ENCODE data around the gene PLA2G4B. TPM values are rescaled to one million over a fixed set of nuclear protein-coding genes. Genes with fewer than 3 reads are reported as not detected.

The PLA2G4B gene
- total and polyA plus RNA-seq, 5 donors = 1.8 to 7.1 (median 5.7) TPM

DNA sequence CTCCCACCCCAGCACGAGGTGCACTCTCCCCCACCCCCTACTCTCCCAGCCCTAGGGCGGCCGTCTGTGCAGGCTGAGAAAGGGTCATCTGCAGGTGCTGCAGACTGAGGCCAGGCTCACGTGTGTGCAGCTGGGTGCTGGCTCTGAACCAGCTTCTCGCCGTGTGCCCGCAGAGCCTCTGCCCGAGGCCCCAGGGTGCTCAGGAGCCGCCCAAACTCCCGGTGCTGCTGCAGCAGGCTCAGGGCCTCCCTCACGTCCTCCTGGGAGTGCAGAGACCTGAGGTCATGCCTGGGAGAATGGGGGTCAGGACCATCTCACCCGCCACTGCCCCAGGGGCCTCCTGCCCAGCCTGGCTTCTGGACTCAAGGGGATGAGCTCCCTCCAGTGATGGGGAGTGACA is 38.0 kb downstream of the PLA2G4B start:
- Histone ChIP-seq H3K4me3 (ENCODE audit: low read length) (no peak overlapping the region), H3K27me3 (ENCODE audit: control insufficient read depth, insufficient read depth) (no peaks in the 10 kb centered on the region), H3K27ac (ENCODE audit: low read length) (no peak overlapping the region), H3K9me3 (ENCODE audit: control insufficient read depth, low read length) (no peaks in the 10 kb centered on the region), H3K4me1 (ENCODE audit: control insufficient read depth, insufficient read depth, low read length) (no peaks in the 10 kb centered on the region)
- WGBS = 73% methylated on average over 12 of the region's 12 CpGs
- ATAC-seq = no peak
- DNase-seq = no peak
- intact Hi-C loops (cut with DNase I) = no loop called here

DNA sequence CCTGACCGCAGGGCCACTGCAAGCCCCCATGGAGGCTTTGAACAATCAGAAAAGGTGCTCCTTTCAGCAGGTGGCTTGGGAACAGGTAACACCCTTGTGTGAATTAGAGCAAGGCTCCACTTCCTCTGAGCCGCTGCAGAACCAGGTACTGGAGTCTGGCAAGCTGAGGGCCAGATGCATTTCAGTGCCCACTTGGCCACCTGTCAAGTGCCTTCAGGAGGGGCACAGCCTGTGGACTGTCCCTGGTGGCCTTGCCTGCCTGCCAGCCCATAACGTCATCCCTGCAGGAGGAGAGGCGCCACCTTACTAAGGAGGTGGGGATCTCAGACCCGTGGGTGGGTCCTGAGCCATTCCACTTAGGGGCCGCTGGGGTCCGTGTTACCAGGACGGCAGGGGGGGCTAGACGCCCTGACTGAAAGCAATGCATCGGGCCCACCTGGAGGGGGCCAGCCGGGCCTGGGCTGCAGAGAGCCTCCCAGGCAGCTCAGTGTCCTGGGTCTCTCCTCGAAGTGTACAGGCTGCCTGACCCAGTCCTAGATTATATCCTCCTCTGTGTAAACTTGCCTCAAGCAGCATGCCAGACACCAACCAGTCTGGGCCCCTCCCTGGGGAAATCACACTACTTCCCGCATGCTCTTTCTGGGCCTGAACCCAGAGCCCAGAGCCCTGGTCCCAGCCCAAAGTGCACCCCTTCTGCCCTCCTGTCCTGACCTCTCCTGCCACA is 39.1 kb downstream of the PLA2G4B start:
- intact Hi-C loops (cut with DNase I) = no loop called here
- Histone ChIP-seq H3K4me1 (ENCODE audit: control insufficient read depth, insufficient read depth, low read length) (no peaks in the 10 kb centered on the region), H3K27me3 (ENCODE audit: control insufficient read depth, insufficient read depth) (no peaks in the 10 kb centered on the region), H3K9me3 (ENCODE audit: control insufficient read depth, low read length) (no peaks in the 10 kb centered on the region), H3K4me3 (ENCODE audit: low read length) (no peak overlapping the region), H3K27ac (ENCODE audit: low read length) (no peak overlapping the region)
- WGBS = 76% methylated on average over 13 of the region's 13 CpGs
- ATAC-seq (no peak), DNase-seq (no peak)

DNA sequence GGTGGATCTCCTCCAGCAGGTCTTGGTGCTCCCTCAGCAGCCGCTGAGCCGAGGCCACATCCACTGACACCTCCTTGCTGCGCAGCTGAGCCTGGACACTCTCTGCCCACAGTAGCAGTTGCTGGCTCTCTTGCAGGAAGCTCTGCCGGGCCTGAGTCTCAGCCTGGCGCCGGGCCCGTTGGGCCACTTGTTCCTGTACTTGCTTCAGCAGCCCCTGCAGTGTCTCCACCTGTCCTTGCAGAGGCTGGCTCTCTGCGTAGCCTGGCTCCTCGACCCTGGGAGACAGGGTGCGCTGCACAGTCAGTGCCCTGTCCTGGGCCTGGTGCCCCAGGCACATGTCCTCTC is 39.7 kb downstream of the PLA2G4B start:
- no peak overlapping the region for H3K4me3 ChIP-seq (ENCODE audit: low read length)
- no peaks in the 10 kb centered on the region for H3K4me1 ChIP-seq (ENCODE audit: control insufficient read depth, insufficient read depth, low read length)
- H3K27me3 ChIP-seq (ENCODE audit: control insufficient read depth, insufficient read depth) = no peaks in the 10 kb centered on the region
- DNase-seq (peak in 2 of 3 donors; percentile 79 to 82), ATAC-seq (peak; percentile 43 to 48)
- no peak overlapping the region for H3K27ac ChIP-seq (ENCODE audit: low read length)
- no peaks in the 10 kb centered on the region for H3K9me3 ChIP-seq (ENCODE audit: control insufficient read depth, low read length)
- WGBS = 61% methylated on average over 10 of the region's 10 CpGs
- intact Hi-C loops (cut with DNase I) = no loop called here

DNA sequence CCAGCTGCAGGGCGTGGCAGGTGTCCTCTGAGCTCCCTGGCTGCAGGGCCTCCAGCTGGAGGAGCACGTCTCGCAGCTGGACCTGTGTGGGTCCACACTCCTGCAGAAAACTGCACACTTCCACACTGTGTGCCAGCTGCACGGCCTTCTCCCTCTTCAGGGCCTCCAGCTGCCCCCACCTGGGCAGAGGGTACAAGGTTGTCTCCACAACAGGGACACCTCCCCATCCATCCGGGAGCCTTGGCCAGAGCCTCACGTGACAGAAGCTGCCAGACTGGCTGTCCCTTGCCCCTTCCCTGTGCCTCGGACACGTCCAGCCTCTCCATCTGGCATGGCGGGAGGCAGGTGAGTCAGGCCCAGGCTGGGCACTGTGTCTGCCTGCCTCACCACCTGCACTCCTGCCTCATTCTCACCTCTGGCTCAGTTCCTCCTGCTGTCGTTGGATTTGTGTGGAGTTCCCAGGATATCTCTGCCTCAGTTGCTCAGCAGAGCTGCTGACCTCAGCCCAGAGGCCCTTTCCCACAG is 40.7 kb downstream of the PLA2G4B start:
- ATAC-seq (no peak), DNase-seq (peak in 1 of 3 donors; percentile 52)
- Histone ChIP-seq H3K4me3 (ENCODE audit: low read length) (no peak overlapping the region), H3K27ac (ENCODE audit: low read length) (no peak overlapping the region), H3K9me3 (ENCODE audit: control insufficient read depth, low read length) (no peaks in the 10 kb centered on the region), H3K27me3 (ENCODE audit: control insufficient read depth, insufficient read depth) (no peaks in the 10 kb centered on the region), H3K4me1 (ENCODE audit: control insufficient read depth, insufficient read depth, low read length) (no peaks in the 10 kb centered on the region)
- 90% methylated on average over 10 of the region's 10 CpGs for WGBS
- intact Hi-C loops (cut with DNase I) = no loop called here

DNA sequence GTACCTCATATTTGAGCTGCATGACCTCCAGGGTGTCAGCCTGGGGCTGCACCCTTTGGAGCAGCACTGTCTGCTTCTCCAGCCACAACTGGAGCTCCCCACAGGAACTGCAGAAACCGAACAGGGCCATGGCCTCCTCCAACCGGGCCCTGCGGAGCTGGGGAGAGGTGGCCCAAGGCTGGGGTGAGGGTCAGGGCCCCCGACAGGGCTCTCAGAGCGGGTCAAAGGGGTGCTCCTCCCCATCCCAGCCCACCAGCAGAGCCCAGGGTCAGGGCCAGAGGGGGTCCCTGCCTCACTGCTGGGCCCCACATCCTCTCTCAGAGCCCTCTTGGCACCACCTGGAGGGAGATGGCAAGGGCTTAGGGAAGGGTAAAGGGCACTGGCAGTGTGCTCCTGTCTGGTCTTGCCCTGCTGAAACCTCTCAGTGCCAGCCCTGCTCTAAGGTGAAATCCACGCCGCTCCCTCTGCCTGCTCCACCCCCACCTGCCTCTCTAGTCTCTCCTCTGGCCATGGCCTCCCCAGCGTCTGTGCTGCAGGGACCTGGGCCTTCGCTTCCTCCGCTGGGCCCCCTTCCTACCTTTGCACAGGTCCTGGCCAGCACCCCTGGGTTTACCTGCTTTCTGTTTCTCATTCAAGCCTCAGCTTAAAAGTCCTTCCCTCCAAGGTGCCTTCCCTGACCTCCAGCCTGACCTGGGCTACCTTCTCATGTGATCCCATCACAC is 41.7 kb downstream of the PLA2G4B start:
- no peaks in the 10 kb centered on the region for H3K9me3 ChIP-seq (ENCODE audit: control insufficient read depth, low read length)
- no peak overlapping the region for H3K4me3 ChIP-seq (ENCODE audit: low read length)
- no peak overlapping the region for H3K27ac ChIP-seq (ENCODE audit: low read length)
- 95% methylated on average over 10 of the region's 10 CpGs for WGBS
- peak in 1 of 3 donors; percentile 17 for DNase-seq
- H3K27me3 ChIP-seq (ENCODE audit: control insufficient read depth, insufficient read depth) = no peaks in the 10 kb centered on the region
- intact Hi-C loops (cut with DNase I) = no loop called here
- ATAC-seq = no peak
- H3K4me1 ChIP-seq (ENCODE audit: control insufficient read depth, insufficient read depth, low read length) = no peaks in the 10 kb centered on the region

DNA sequence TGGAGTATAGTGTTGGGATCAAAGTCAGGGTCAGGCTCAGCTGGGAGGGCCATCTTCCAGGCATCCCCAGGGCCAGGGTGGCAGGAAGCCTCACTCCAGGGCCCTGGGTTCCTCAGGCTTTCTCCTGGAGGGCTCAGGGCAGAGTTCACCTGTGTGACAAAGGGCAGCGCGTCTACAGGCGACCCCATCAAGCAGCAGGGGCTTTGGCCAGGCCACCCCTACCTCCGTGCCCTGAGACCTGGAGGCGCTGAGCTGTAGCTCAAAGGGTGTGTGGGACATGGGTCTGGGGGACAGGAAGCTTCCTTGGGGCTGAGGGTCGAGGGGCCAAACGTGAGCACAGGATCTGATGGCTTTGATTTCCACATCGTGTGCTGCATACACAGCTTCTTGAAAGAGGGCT is 42.4 kb downstream of the PLA2G4B start:
- no peaks in the 10 kb centered on the region for H3K27me3 ChIP-seq (ENCODE audit: control insufficient read depth, insufficient read depth)
- no peaks in the 10 kb centered on the region for H3K4me1 ChIP-seq (ENCODE audit: control insufficient read depth, insufficient read depth, low read length)
- 92% methylated on average over 8 of the region's 8 CpGs for WGBS
- no peak overlapping the region for H3K27ac ChIP-seq (ENCODE audit: low read length)
- no peaks in the 10 kb centered on the region for H3K9me3 ChIP-seq (ENCODE audit: control insufficient read depth, low read length)
- no peak for ATAC-seq
- no peak overlapping the region for H3K4me3 ChIP-seq (ENCODE audit: low read length)
- no peak for DNase-seq
- intact Hi-C loops (cut with DNase I) = no loop called here

DNA sequence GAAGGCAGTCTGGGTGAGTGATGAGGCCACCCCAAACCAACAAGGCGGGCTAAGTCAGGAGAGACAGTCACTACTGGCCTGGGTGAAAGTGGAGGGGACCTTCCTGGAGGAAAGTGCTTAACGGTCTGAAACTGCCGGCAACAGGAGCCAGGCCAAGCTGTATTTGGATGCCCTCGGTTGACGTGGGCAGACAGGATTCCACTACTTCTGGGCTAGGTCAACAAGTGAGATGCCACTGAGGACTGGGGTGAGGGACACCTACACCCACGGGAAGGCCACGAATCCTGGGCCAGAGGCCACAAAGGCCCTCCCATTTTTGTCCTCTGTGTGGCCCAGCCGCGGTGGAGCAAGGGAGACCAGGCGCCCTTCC is 42.9 kb downstream of the PLA2G4B start:
- 36% methylated on average over 10 of the region's 10 CpGs for WGBS
- DNase-seq (no peak), ATAC-seq (no peak)
- Histone ChIP-seq H3K4me1 (ENCODE audit: control insufficient read depth, insufficient read depth, low read length) (no peaks in the 10 kb centered on the region), H3K27ac (ENCODE audit: low read length) (peak overlapping the region; percentile 5), H3K9me3 (ENCODE audit: control insufficient read depth, low read length) (no peaks in the 10 kb centered on the region), H3K27me3 (ENCODE audit: control insufficient read depth, insufficient read depth) (no peaks in the 10 kb centered on the region), H3K4me3 (ENCODE audit: low read length) (no peak overlapping the region)
- intact Hi-C loops (cut with DNase I) = no loop called here

DNA sequence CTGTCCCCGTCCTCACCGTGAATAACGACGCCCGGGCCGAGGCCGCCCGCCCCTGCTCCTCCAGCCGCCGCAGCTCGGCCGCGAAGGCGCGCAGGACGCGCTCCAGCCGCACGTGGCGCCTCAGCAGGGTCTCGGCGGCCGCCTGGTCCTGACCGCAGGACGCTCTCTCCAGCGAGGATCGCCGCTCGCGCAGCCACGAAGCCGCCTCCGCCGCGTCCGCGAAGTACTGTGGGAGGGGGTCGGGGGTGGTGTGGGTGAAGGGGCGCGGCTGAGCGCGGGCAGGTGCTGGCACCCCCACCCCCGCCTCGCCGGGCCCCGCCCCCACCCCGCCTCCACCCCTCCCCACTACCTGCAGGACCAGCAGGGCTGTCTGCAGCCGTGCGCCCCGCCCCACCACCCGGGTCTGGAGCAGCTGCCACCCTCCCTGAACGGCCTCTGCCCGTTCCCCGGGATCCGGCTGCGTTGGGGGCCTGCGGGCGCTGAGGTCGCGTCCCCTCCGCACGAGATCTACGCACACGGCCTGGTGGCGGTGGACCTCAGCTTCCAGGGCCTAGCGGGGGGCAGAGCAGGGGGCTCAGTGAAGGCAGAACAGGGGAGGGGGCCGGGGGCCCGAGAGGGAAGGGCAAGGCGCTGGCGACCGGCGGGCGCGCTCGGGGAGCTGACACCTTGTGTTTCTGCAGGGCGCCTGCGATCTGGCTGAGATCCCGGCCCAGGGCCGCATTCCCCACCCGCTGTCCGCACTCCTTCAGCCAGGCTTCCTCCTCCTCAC is 43.5 kb downstream of the PLA2G4B start:
- intact Hi-C loops (cut with DNase I) = no loop called here
- Histone ChIP-seq H3K4me3 (ENCODE audit: low read length) (peak overlapping the region; percentile 31), H3K27me3 (ENCODE audit: control insufficient read depth, insufficient read depth) (no peaks in the 10 kb centered on the region), H3K4me1 (ENCODE audit: control insufficient read depth, insufficient read depth, low read length) (no peaks in the 10 kb centered on the region), H3K9me3 (ENCODE audit: control insufficient read depth, low read length) (no peaks in the 10 kb centered on the region), H3K27ac (ENCODE audit: low read length) (peak overlapping the region; percentile 38)
- 11% methylated on average over 81 of the region's 81 CpGs for whole genome bisulfite sequencing
- ATAC-seq (peak; percentile 42 to 44), DNase-seq (peak in 2 of 3 donors; percentile 78 to 83)

DNA sequence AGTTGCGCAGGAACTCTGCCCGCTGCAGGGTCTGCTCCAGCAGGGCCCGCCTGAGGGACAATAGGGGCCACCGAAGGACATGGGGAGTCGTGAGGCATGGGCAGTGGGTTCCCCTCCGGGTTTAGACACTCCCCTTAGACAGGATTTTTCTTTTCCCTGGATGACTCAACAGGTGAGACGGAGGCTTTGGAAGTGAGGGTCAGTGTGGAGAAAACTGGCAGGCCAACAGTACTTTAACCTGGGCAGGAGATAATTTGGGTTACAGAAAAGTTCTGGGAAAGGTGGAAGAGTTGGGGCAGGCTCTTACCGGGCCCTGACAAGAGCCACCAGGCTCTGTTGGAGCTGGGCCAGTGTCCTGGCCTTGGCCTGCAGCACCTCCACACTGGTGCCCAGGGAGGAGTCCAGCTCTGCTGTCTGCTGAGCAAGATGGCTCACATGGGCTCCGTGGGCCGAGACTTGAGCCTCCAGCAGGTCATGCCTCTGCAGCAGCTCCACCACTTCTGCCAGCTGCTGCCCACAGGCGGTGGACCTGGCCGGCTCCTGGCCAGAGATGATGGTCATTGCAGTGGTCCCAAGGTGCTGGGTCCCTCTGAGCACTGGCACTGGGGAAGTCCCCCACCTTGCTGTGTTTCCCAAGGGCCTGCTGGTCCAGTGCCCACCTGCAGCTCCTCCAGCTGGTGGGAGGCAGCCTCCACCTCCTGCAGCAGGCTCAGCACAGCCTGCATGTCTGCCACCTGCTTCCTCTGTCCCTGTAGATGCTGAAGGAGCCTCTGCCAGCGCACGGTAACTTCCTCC is 44.2 kb downstream of the PLA2G4B start:
- Histone ChIP-seq H3K4me1 (ENCODE audit: control insufficient read depth, insufficient read depth, low read length) (no peaks in the 10 kb centered on the region), H3K9me3 (ENCODE audit: control insufficient read depth, low read length) (no peaks in the 10 kb centered on the region), H3K27ac (ENCODE audit: low read length) (peak overlapping the region; percentile 38), H3K4me3 (ENCODE audit: low read length) (no peak overlapping the region), H3K27me3 (ENCODE audit: control insufficient read depth, insufficient read depth) (no peaks in the 10 kb centered on the region)
- ATAC-seq (no peak), DNase-seq (peak in 1 of 3 donors; percentile 49)
- WGBS = 52% methylated on average over 14 of the region's 14 CpGs
- intact Hi-C loops (cut with DNase I) = no loop called here

DNA sequence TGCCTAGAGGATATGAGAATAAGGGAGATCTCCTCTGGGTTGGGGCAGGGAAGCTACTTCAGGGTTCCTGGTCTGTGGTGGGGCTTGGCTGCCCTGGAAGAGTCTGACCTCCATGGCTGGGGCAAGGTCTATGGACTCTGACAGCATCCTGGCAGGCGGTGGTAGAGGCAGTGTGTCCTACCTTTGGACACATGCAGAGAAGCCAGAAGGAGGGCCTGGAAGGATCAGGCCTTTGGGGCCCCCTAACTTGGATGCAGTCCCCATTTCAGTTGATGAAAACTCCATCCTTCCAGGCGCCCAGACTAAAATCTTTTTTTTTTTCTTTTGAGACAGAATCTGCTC is 44.8 kb downstream of the PLA2G4B start:
- H3K27ac ChIP-seq (ENCODE audit: low read length) = no peak overlapping the region
- H3K4me1 ChIP-seq (ENCODE audit: control insufficient read depth, insufficient read depth, low read length) = no peaks in the 10 kb centered on the region
- ATAC-seq (no peak), DNase-seq (peak in 1 of 3 donors; percentile 2)
- no peaks in the 10 kb centered on the region for H3K9me3 ChIP-seq (ENCODE audit: control insufficient read depth, low read length)
- no peak overlapping the region for H3K4me3 ChIP-seq (ENCODE audit: low read length)
- intact Hi-C loops (cut with DNase I) = no loop called here
- WGBS = 92% methylated on average over 2 of the region's 2 CpGs
- no peaks in the 10 kb centered on the region for H3K27me3 ChIP-seq (ENCODE audit: control insufficient read depth, insufficient read depth)
